K562 (cell line): Measurements from ENCODE around the gene RNF13. TPM values are rescaled to one million over a fixed set of nuclear protein-coding genes. Genes with fewer than 3 reads are reported as not detected.

Experiments used
- ATAC-seq: fragments of 200-7000 bp; cut with Tn5 transposase; 3 replicates; pipeline ENCODE4 v1.9.1; 2020; ENCODE audit warnings: moderate library complexity
- BruUV-seq: library from RNA; stranded (reverse); fragments of 400-500 nt; replicated peaks from 2 replicates; lab custom pipeline; 2021; lab: Mats Ljungman, UMichigan
- CTCF ChIA-PET: fragments of 300-600 bp; formaldehyde crosslinking; extraction: SDS; loops from one replicate; lab custom pipeline; 2021; ENCODE audit warnings: low intra/inter-chr PET ratio; lab: Yijun Ruan, JAX
- POLR2A ChIA-PET: fragments of 300-600, 350-650 bp; sonication (Branson Sonifier 250); formaldehyde crosslinking; extraction: SDS; loops from one replicate; lab custom pipeline; 2021; ENCODE audit warnings: antibody characterized with exemption, inconsistent platforms; lab: Yijun Ruan, JAX
- DNase-seq, 4 experiments: peaks; one replicate each; pipeline versions ENCODE4 v3.0.0 to v3.0.0-alpha.2; 2011 to 2018; ENCODE audit warnings: low spot score in 3 of 4, mixed read lengths in 3 of 4; ENCODE audit errors: extremely low read depth in 1 of 4
- FAIRE-seq: peaks from 2 replicates; lab custom pipeline; 2011; peaks lifted over from hg19 to GRCh38; lab: Jason Lieb, UNC
- H2AFZ ChIP-seq: 2 replicates; pipeline ENCODE4 v1.6.0; 2011; ENCODE audit warnings: low read depth, low read length, control low read depth, inconsistent platforms
- H3K27ac ChIP-seq: fragments of 200-600 bp; 3 replicates; pipeline ENCODE4 v1.8.0; 2011; ENCODE audit warnings: low read depth, mild to moderate bottlenecking, control low read depth, inconsistent platforms, low read length, moderate library complexity, mixed read lengths; ENCODE audit errors: extremely low read depth
- H3K27me3 ChIP-seq, 2 experiments: fragments of 300-600 bp in 1 of 2; 2 replicates in 1 of 2; 3 replicates in 1 of 2; pipeline versions ENCODE4 v1.6.0 to v1.8.0; 2011; ENCODE audit warnings: inconsistent platforms in 2 of 2, low read length in 2 of 2, mild to moderate bottlenecking in 1 of 2, mixed read lengths in 1 of 2, moderate library complexity in 1 of 2; ENCODE audit not compliant: control insufficient read depth in 2 of 2, insufficient read depth in 2 of 2
- H3K36me3 ChIP-seq: fragments of 300-600 bp; 3 replicates; pipeline ENCODE4 v1.8.0; 2011; ENCODE audit warnings: mild to moderate bottlenecking, low read length, inconsistent platforms; ENCODE audit not compliant: control insufficient read depth, insufficient read depth
- H3K4me1 ChIP-seq, 2 experiments: fragments of 200-600 bp in 1 of 2; replicated peaks in 1 of 2; 2 replicates in 1 of 2; 3 replicates in 1 of 2; pipeline versions ENCODE4 v1.5.1 to v1.8.0; 2011; ENCODE audit warnings: inconsistent platforms in 2 of 2, low read length in 2 of 2, mild to moderate bottlenecking in 1 of 2, mixed read lengths in 1 of 2, moderate library complexity in 1 of 2; ENCODE audit not compliant: control insufficient read depth in 2 of 2, insufficient read depth in 2 of 2
- H3K4me2 ChIP-seq: 2 replicates; pipeline ENCODE4 v1.6.1; 2011; ENCODE audit warnings: low read length, control low read depth, inconsistent platforms, mixed read lengths; ENCODE audit not compliant: insufficient read depth
- H3K4me3 ChIP-seq: fragments of 200-600 bp; sonication (generic), shearing (Covaris generic); 2 replicates; pipeline ENCODE4 v1.5.1; 2016; ENCODE audit warnings: control low read depth, inconsistent platforms
- H3K79me2 ChIP-seq: fragments of 200-600 bp; 3 replicates; pipeline ENCODE4 v1.8.0; 2011; ENCODE audit warnings: low read length, inconsistent platforms; ENCODE audit not compliant: control insufficient read depth, insufficient read depth
- H3K9ac ChIP-seq, 2 experiments: 2 replicates each; pipeline versions ENCODE4 v1.6.0 to v1.6.1; 2011; ENCODE audit warnings: low read depth in 2 of 2, low read length in 2 of 2, control low read depth in 1 of 2, inconsistent platforms in 1 of 2, mild to moderate bottlenecking in 1 of 2, mixed read lengths in 1 of 2; ENCODE audit not compliant: insufficient read depth in 1 of 2
- H3K9me1 ChIP-seq: one replicate; pipeline ENCODE4 v1.6.0; 2011; ENCODE audit warnings: inconsistent platforms, mild to moderate bottlenecking, low read length, moderate library complexity; ENCODE audit not compliant: control insufficient read depth, insufficient read depth
- H3K9me3 ChIP-seq: replicated peaks from 2 replicates; pipeline ENCODE4 v1.5.1; 2011; ENCODE audit warnings: low read depth, low read length, inconsistent platforms; ENCODE audit not compliant: control insufficient read depth, insufficient read depth
- H4K20me1 ChIP-seq: replicated peaks from 2 replicates; pipeline ENCODE4 v1.6.1; 2011; ENCODE audit warnings: low read length, inconsistent platforms, mixed read lengths; ENCODE audit not compliant: control insufficient read depth, insufficient read depth
- ETV1 ChIP-seq: fragments of 450-650 bp; conservative IDR thresholded peaks from 2 replicates; pipeline ENCODE4 v1.6.1; 2016; ENCODE audit warnings: missing genetic modification characterization, control low read depth, low read depth, missing compliant biosample characterization
- MGA ChIP-seq: fragments of 450-650 bp; IDR thresholded peaks from 2 replicates; pipeline ENCODE4 v1.6.1; 2016; ENCODE audit warnings: mild to moderate bottlenecking, moderate library complexity
- MLLT1 ChIP-seq, 2 experiments: fragments of 450-650 bp; IDR thresholded peaks; 2 replicates each; pipeline ENCODE4 v1.6.1; 2016
- NFATC3 ChIP-seq: fragments of 450-650 bp; IDR thresholded peaks from 2 replicates; pipeline ENCODE4 v1.6.1; 2017; ENCODE audit warnings: mild to moderate bottlenecking
- SUPT5H ChIP-seq: fragments of 450-650 bp; IDR thresholded peaks from 2 replicates; pipeline ENCODE4 v1.6.1; 2016
- ZNF518B ChIP-seq: fragments of 250-450 bp; sonication (Bioruptor Pico); IDR thresholded peaks from 2 replicates; pipeline ENCODE4 v1.5.0; 2021; ENCODE audit warnings: mild to moderate bottlenecking, moderate library complexity
- WGBS: fragments of 100-300 bp; shearing (Covaris generic); methylation state at CpG from one replicate; pipeline ENCODE4 v1.1.6; 2016; ENCODE audit warnings: low coverage, mixed read lengths; ENCODE audit not compliant: insufficient coverage; ENCODE audit errors: missing lambda C conversion rate; 5-methylcytosine and 5-hydroxymethylcytosine counted together
- in situ Hi-C: fragments of 300-500 bp; cut with MboI; formaldehyde crosslinking; loops from 4 replicates; pipeline ENCODE4 v1.15.0; 2018; ENCODE audit warnings: inconsistent platforms, mixed read lengths
- intact Hi-C: fragments of 100-400 bp; cut with micrococcal nuclease; formaldehyde crosslinking; loops from 2 replicates; pipeline ENCODE4 v1.14.2; 2022
- polyA plus RNA-seq, 8 experiments: library from polyadenylated mRNA; depleted of rRNA in 4 of 8; stranded (reverse) in 5 of 8; unstranded in 3 of 8; fragments of >200 nt; fragmentation: Nextera tagmentation in 2 of 8; fragmentation: Illumina TruSeq in 1 of 8; extraction: Ambion mirVana in 2 of 8; extraction: Trizol in 1 of 8; gene quantifications; 2 replicates each; pipeline versions ENCODE4 v1.2.1 to v1.2.3, GENCODE V29; 2011 to 2014; ENCODE audit warnings: inconsistent platforms in 1 of 8, missing spikeins in 1 of 8
- total RNA-seq, 7 experiments: library from RNA; depleted of rRNA in 6 of 7; stranded (reverse); fragments of >200 nt in 6 of 7; fragmentation: Illumina TruSeq in 2 of 7; extraction: Trizol in 2 of 7; gene quantifications; 2 replicates each; pipeline versions ENCODE4 v1.2.1 to v1.2.3, GENCODE V29; 2011 to 2021; ENCODE audit warnings: low replicate concordance in 1 of 7

RNF13 gene
- total and polyA plus RNA-seq, 9 of the 15 experiments (the other 6 are each of a cell fraction or from before 2014, with no cell fraction given), result 12.7 to 35.8 (median 18.9) TPM

GRCh38 chr3:149843502-149843901, 30.5 kb downstream of the RNF13 start:
- CTCF ChIA-PET, result no interaction called here
- TF ChIP-seq SUPT5H, result no peak
- TF ChIP-seq ZNF518B (CRISPR knock-in tag), result no peak
- TF ChIP-seq MLLT1 (IDR thresholded peaks at IDR 0.05), result no peak
- no peak for TF ChIP-seq NFATC3
- no peak for TF ChIP-seq ETV1 (tag)
- no peak for TF ChIP-seq MGA

More at GRCh38 chr3:149843502-149843901, 30.5 kb downstream of the RNF13 start:
- Histone ChIP-seq H4K20me1 (no peaks in the 10 kb centered on the region), H3K4me2 (no peak overlapping the region), H3K27ac (no peak overlapping the region), H3K9me3 (no peaks in the 10 kb centered on the region), H3K4me1 (no peaks in the 10 kb centered on the region), H2AFZ (no peak overlapping the region), H3K36me3 (no peaks in the 10 kb centered on the region; the same call in 2 of the 3 replicates), H3K9me1 (no peaks in the 10 kb centered on the region), H3K4me3 (no peak overlapping the region), H3K27me3 (no peaks in the 10 kb centered on the region), H3K9ac (no peak overlapping the region), H3K79me2 (no peaks in the 10 kb centered on the region; the same call in 1 of the 3 replicates)
- FAIRE-seq (no peak), ATAC-seq (no peak), DNase-seq (no peak)
- POLR2A ChIA-PET, result interaction anchor here (1.0 kb wide), 1 partner anchor 30 kb away, joined by 3 read pairs; no protein-coding TSS in a partner anchor
- in situ Hi-C loops (no loop called here), intact Hi-C loops (no loop called here)
- BruUV-seq, result no TSS peak
- 20% methylated on average over 2 of the region's 2 CpGs for WGBS
